HepG2 (cell line): ENCODE data around the gene BACH1. TPM values are rescaled to one million over a fixed set of nuclear protein-coding genes. Genes with fewer than 3 reads are reported as not detected.

Experiments used
- ATAC-seq: fragments of 200-7000 bp; cut with Tn5 transposase; 3 replicates; pipeline ENCODE4 v1.9.1; 2020; ENCODE audit warnings: mild to moderate bottlenecking, moderate library complexity
- BruUV-seq: library from RNA; stranded (reverse); fragments of 400-500 nt; replicated peaks from 2 replicates; lab custom pipeline; 2021; lab: Mats Ljungman, UMichigan
- CTCF ChIA-PET: fragments of 300-600 bp; formaldehyde crosslinking; extraction: SDS; loops from one replicate; lab custom pipeline; 2021; ENCODE audit warnings: low total read pairs, inconsistent platforms, low intra/inter-chr PET ratio; lab: Yijun Ruan, JAX
- POLR2A ChIA-PET: fragments of 350-600 bp; sonication (Branson Sonifier 250); formaldehyde crosslinking; loops from one replicate; lab custom pipeline; 2020; ENCODE audit warnings: antibody characterized with exemption, inconsistent platforms; lab: Yijun Ruan, JAX
- DNase-seq: peaks from one replicate; pipeline ENCODE4 v3.0.0-alpha.2; 2015; ENCODE audit warnings: low spot score
- FAIRE-seq: peaks from 3 replicates; lab custom pipeline; 2011; peaks lifted over from hg19 to GRCh38; lab: Jason Lieb, UNC
- H2AFZ ChIP-seq: one replicate; pipeline ENCODE4 v1.6.1; 2011; ENCODE audit warnings: low read length, inconsistent platforms
- H3K27ac ChIP-seq: fragments of 300-600 bp; 3 replicates; pipeline ENCODE4 v1.8.0; 2011; ENCODE audit warnings: mixed run types, mild to moderate bottlenecking, mixed read lengths, low read length, inconsistent platforms; ENCODE audit not compliant: insufficient read depth; ENCODE audit errors: extremely low read length
- H3K27me3 ChIP-seq, 2 experiments: fragments of 200-600 bp in 1 of 2; 2 replicates in 1 of 2; 3 replicates in 1 of 2; pipeline versions ENCODE4 v1.6.0 to v1.8.0; 2011; ENCODE audit warnings: low read length in 2 of 2, mild to moderate bottlenecking in 2 of 2, moderate library complexity in 2 of 2, inconsistent platforms in 1 of 2; ENCODE audit not compliant: insufficient read depth in 2 of 2, control insufficient read depth in 1 of 2
- H3K36me3 ChIP-seq, 2 experiments: fragments of 200-600 bp in 1 of 2; replicated peaks in 1 of 2; 2 replicates in 1 of 2; 3 replicates in 1 of 2; pipeline versions ENCODE4 v1.5.1 to v1.8.0; 2011; ENCODE audit warnings: low read length in 2 of 2, inconsistent platforms in 1 of 2; ENCODE audit not compliant: insufficient read depth in 2 of 2, control insufficient read depth in 1 of 2
- H3K4me1 ChIP-seq: 2 replicates; pipeline ENCODE4 v1.5.1; 2012; ENCODE audit warnings: low read length, inconsistent platforms; ENCODE audit not compliant: insufficient read depth
- H3K4me2 ChIP-seq: 2 replicates; pipeline ENCODE4 v1.6.0; 2011; ENCODE audit warnings: low read depth, low read length, inconsistent platforms
- H3K4me3 ChIP-seq, 3 experiments: fragments of 200-600 bp in 1 of 3; sonication (generic), shearing (Covaris generic) in 1 of 3; replicated peaks in 1 of 3; 2 replicates each; pipeline ENCODE4 v1.5.1; 2011 to 2016; ENCODE audit warnings: low read length in 3 of 3, inconsistent platforms in 2 of 3, low read depth in 2 of 3, mild to moderate bottlenecking in 2 of 3, control low read depth in 1 of 3, mixed read lengths in 1 of 3; ENCODE audit not compliant: insufficient read depth in 1 of 3
- H3K79me2 ChIP-seq: one replicate; pipeline ENCODE4 v1.6.1; 2011; ENCODE audit warnings: low read length, inconsistent platforms; ENCODE audit not compliant: insufficient read depth
- H3K9ac ChIP-seq: 2 replicates; pipeline ENCODE4 v1.6.0; 2011; ENCODE audit warnings: mild to moderate bottlenecking, low read depth, low read length, inconsistent platforms; ENCODE audit not compliant: insufficient read depth
- H3K9me3 ChIP-seq: 2 replicates; pipeline ENCODE4 v1.5.1; 2012; ENCODE audit warnings: mild to moderate bottlenecking, low read length
- H4K20me1 ChIP-seq: 2 replicates; pipeline ENCODE4 v1.6.0; 2011; ENCODE audit warnings: inconsistent platforms, mild to moderate bottlenecking, low read length, moderate library complexity; ENCODE audit not compliant: insufficient read depth
- HDAC2 ChIP-seq: sonication (generic); formaldehyde crosslinking; IDR thresholded peaks from 2 replicates; pipeline ENCODE4 v1.4.0; 2020; ENCODE audit warnings: missing genetic modification reagents
- HNF1B ChIP-seq: sonication (generic); formaldehyde crosslinking; IDR thresholded peaks from 2 replicates; pipeline ENCODE4 v1.5.1; 2020; ENCODE audit warnings: mild to moderate bottlenecking, moderate library complexity, missing genetic modification reagents
- LRRFIP1 ChIP-seq: sonication (generic); formaldehyde crosslinking; conservative IDR thresholded peaks from 2 replicates; pipeline ENCODE4 v1.4.0; 2020; ENCODE audit warnings: missing genetic modification reagents
- RARG ChIP-seq: sonication (generic); formaldehyde crosslinking; IDR thresholded peaks from 2 replicates; pipeline ENCODE4 v1.4.0; 2020; ENCODE audit warnings: low read depth, mild to moderate bottlenecking, missing genetic modification reagents
- RFXAP ChIP-seq: sonication (generic); formaldehyde crosslinking; IDR thresholded peaks from 2 replicates; pipeline ENCODE4 v1.4.0; 2020; ENCODE audit warnings: missing genetic modification reagents, borderline replicate concordance
- ZBTB21 ChIP-seq: sonication (generic); formaldehyde crosslinking; IDR thresholded peaks from 2 replicates; pipeline ENCODE4 v1.4.0; 2020; ENCODE audit warnings: missing genetic modification reagents
- ZGPAT ChIP-seq: IDR thresholded peaks from 2 replicates; pipeline ENCODE4 v1.6.1; 2016; ENCODE audit warnings: mild to moderate bottlenecking
- ZNF280D ChIP-seq: sonication (generic); formaldehyde crosslinking; IDR thresholded peaks from 2 replicates; pipeline ENCODE4 v1.5.1; 2020; ENCODE audit warnings: mild to moderate bottlenecking, missing genetic modification reagents
- ZNF335 ChIP-seq: sonication (generic); formaldehyde crosslinking; IDR thresholded peaks from 2 replicates; pipeline ENCODE4 v1.4.0; 2020; ENCODE audit warnings: missing genetic modification reagents
- ZNF512 ChIP-seq: sonication (generic); formaldehyde crosslinking; IDR thresholded peaks from 2 replicates; pipeline ENCODE4 v1.4.0; 2020; ENCODE audit warnings: mild to moderate bottlenecking, missing genetic modification reagents
- ZNF782 ChIP-seq: sonication (generic); formaldehyde crosslinking; IDR thresholded peaks from 2 replicates; pipeline ENCODE4 v1.4.0; 2020; ENCODE audit warnings: missing genetic modification reagents, mild to moderate bottlenecking, borderline replicate concordance
- WGBS: methylation state at CpG from one replicate; pipeline ENCODE4 v1.1.6; 2017; ENCODE audit warnings: low lambda C conversion rate; 5-methylcytosine and 5-hydroxymethylcytosine counted together
- in situ Hi-C: cut with HindIII; loops from 2 replicates; pipeline ENCODE4 v1.10.0; 2017; ENCODE audit warnings: low pct_unique_long_range_greater_than_20kb; ENCODE audit not compliant: extremely low pct_ligation_motif_present
- intact Hi-C: fragments of 100-400 bp; cut with micrococcal nuclease; formaldehyde crosslinking; loops from one replicate; pipeline ENCODE4 v1.10.0; 2022; ENCODE audit not compliant: unreplicated experiment
- polyA plus RNA-seq, 8 experiments: library from polyadenylated mRNA; depleted of rRNA in 3 of 8; stranded (reverse) in 7 of 8; unstranded in 1 of 8; fragments of >200 nt; fragmentation: Illumina TruSeq in 4 of 8; extraction: Trizol in 4 of 8; gene quantifications; 2 replicates each; pipeline versions ENCODE4 v1.2.1 to v1.2.3, GENCODE V29; 2011 to 2016; ENCODE audit warnings: low read depth in 4 of 8, missing spikeins in 1 of 8, mixed read lengths in 1 of 8; ENCODE audit not compliant: insufficient read depth in 1 of 8
- total RNA-seq, 5 experiments: library from RNA; depleted of rRNA; stranded (reverse); fragments of >200 nt; fragmentation: Illumina TruSeq; extraction: Trizol; gene quantifications; 2 replicates each; pipeline ENCODE4 v1.2.3, GENCODE V29; 2016; ENCODE audit warnings: low read depth in 1 of 5

BACH1 gene
- total and polyA plus RNA-seq, 2 of the 13 experiments (the other 11 are each of a cell fraction or from before 2014, with no cell fraction given): 16.5 to 51.7 TPM

GRCh38 chr21:29299046-29299915 is 559 bp downstream of the BACH1 start:
- FAIRE-seq (no peak), ATAC-seq (peak; percentile 80), DNase-seq (peak; percentile 65)
- H3K4me1 ChIP-seq: peaks cover 60% of the 10 kb centered on the region
- H3K27me3 ChIP-seq: no peaks in the 10 kb centered on the region; a peak in 1 of 5 replicates
- H4K20me1 ChIP-seq: peaks cover 42% of the 10 kb centered on the region
- in situ Hi-C loops: loop anchor here (10.0 kb wide), 1 partner anchor 114 kb away; no protein-coding TSS in a partner anchor
- WGBS: 1% methylated on average over 9 of the region's 75 CpGs
- H3K27ac ChIP-seq: peak overlapping the region; percentile 92
- intact Hi-C loops: loop anchor here (1.0 to 10.0 kb wide), 3 partner anchors 48 to 226 kb away; partner anchors contain the start of gene CCT8
- H3K4me3 ChIP-seq: peak overlapping the region; percentile 73 to 83 (median 82)
- H3K79me2 ChIP-seq: peaks cover 50% of the 10 kb centered on the region
- no peak overlapping the region for H2AFZ ChIP-seq
- peak overlapping the region; percentile 92 for H3K9ac ChIP-seq
- TSS peak; percentile 57 for BruUV-seq
- CTCF ChIA-PET: no interaction called here
- H3K4me2 ChIP-seq: peak overlapping the region; percentile 87
- H3K9me3 ChIP-seq: no peaks in the 10 kb centered on the region
- H3K36me3 ChIP-seq: no peaks in the 10 kb centered on the region
- POLR2A ChIA-PET: interaction anchor here (0.6 to 2.6 kb wide), 8 partner anchors 9 to 275 kb away, joined by 3 to 9 read pairs (median 5); partner anchors contain the start of gene USP16
- TF ChIP-seq HDAC2 (CRISPR knock-in tag) (peak; percentile 54; the same call in 1 of the 2 replicates), HNF1B (CRISPR knock-in tag) (peak; percentile 80), RARG (no peak), RFXAP (CRISPR knock-in tag) (no peak), ZGPAT (no peak; the same call in 1 of the 2 replicates), ZNF335 (CRISPR knock-in tag) (no peak), ZNF512 (CRISPR knock-in tag) (no peak), ZBTB21 (CRISPR knock-in tag) (no peak), ZNF782 (CRISPR knock-in tag) (no peak), ZNF280D (CRISPR knock-in tag) (no peak), LRRFIP1 (CRISPR knock-in tag) (no peak)
